OCI-LY7 (cell line): ENCODE measurements around the gene IER5L. TPM values are rescaled to one million over a fixed set of nuclear protein-coding genes. Genes with fewer than 3 reads are reported as not detected.

Source experiments
- Bru-seq: library from RNA; stranded (reverse); fragments of 400-500 nt; gene quantifications from one replicate; lab custom pipeline; 2021; lab: Mats Ljungman, UMichigan
- BruChase-seq, 2 experiments: library from RNA; stranded (reverse); fragments of 400-500 nt; gene quantifications; one replicate each; lab custom pipeline; 2021; lab: Mats Ljungman, UMichigan
- BruUV-seq: library from RNA; stranded (reverse); fragments of 400-500 nt; replicated peaks from 2 replicates; lab custom pipeline; 2021; lab: Mats Ljungman, UMichigan
- CTCF ChIA-PET: fragments of 300-600 bp; sonication (Branson Sonifier 250); formaldehyde crosslinking; loops from one replicate; lab custom pipeline; 2022; ENCODE audit warnings: antibody characterized with exemption; ENCODE audit not compliant: unreplicated experiment; lab: Charles Lee
- POLR2A ChIA-PET: fragments of 300-600 bp; sonication (Branson Sonifier 250); formaldehyde crosslinking; loops from one replicate; lab custom pipeline; 2022; ENCODE audit warnings: antibody characterized with exemption; lab: Charles Lee
- DNase-seq: peaks from one replicate; pipeline ENCODE4 v3.0.0-alpha.2; 2015; ENCODE audit warnings: low spot score
- H2AFZ ChIP-seq: fragments of 200-600 bp; sonication (generic), shearing (Covaris generic); 2 replicates; pipeline ENCODE4 v1.6.1; 2014; ENCODE audit warnings: mild to moderate bottlenecking, antibody characterized with exemption, low read length, moderate library complexity
- H3K27ac ChIP-seq: fragments of 200-600 bp; sonication (generic); 2 replicates; pipeline ENCODE4 v1.5.1; 2014; ENCODE audit warnings: mixed run types, low read depth, mild to moderate bottlenecking, moderate library complexity, low read length, inconsistent platforms; ENCODE audit not compliant: poor library complexity, severe bottlenecking
- H3K36me3 ChIP-seq: fragments of 200-600 bp; sonication (generic); 2 replicates; pipeline ENCODE4 v1.6.1; 2014; ENCODE audit warnings: mild to moderate bottlenecking, antibody characterized with exemption, low read length, moderate library complexity, mixed read lengths; ENCODE audit not compliant: insufficient read depth
- H3K4me1 ChIP-seq: fragments of 200-600 bp; sonication (generic); 2 replicates; pipeline ENCODE4 v1.5.1; 2014; ENCODE audit warnings: mild to moderate bottlenecking, low read length; ENCODE audit not compliant: insufficient read depth, poor library complexity, severe bottlenecking
- H3K4me2 ChIP-seq: fragments of 200-600 bp; sonication (generic); 2 replicates; pipeline ENCODE4 v1.6.1; 2014; ENCODE audit warnings: mild to moderate bottlenecking, low read length
- H3K4me3 ChIP-seq: fragments of 200-600 bp; sonication (generic); 2 replicates; pipeline ENCODE4 v1.5.1; 2014; ENCODE audit warnings: mild to moderate bottlenecking, low read depth, low read length; ENCODE audit not compliant: poor library complexity, severe bottlenecking
- H3K79me2 ChIP-seq: fragments of 200-600 bp; sonication (generic); 2 replicates; pipeline ENCODE4 v1.6.1; 2016; ENCODE audit warnings: low read depth, mild to moderate bottlenecking, low read length, moderate library complexity, mixed read lengths; ENCODE audit not compliant: insufficient read depth
- H3K9me2 ChIP-seq: fragments of 200-600 bp; sonication (generic); 2 replicates; pipeline ENCODE4 v1.6.1; 2016; ENCODE audit warnings: mild to moderate bottlenecking, low read length, mixed read lengths; ENCODE audit not compliant: insufficient read depth
- H3K9me3 ChIP-seq: fragments of 200-600 bp; sonication (generic); 2 replicates; pipeline ENCODE4 v1.6.1; 2014; ENCODE audit warnings: mild to moderate bottlenecking, mixed run types, low read length, mixed read lengths
- H4K20me1 ChIP-seq: fragments of 200-600 bp; sonication (generic); 2 replicates; pipeline ENCODE4 v1.6.1; 2014; ENCODE audit warnings: mild to moderate bottlenecking, antibody characterized with exemption, low read length, moderate library complexity, mixed read lengths; ENCODE audit not compliant: insufficient read depth
- EZH2phosphoT487 ChIP-seq: fragments of 200-600 bp; sonication (generic); IDR thresholded peaks from 2 replicates; pipeline ENCODE4 v1.6.1; 2018; ENCODE audit warnings: low read depth, borderline replicate concordance, mild to moderate bottlenecking, mixed run types, antibody characterized with exemption, low read length, moderate library complexity, mixed read lengths
- intact Hi-C: fragments of 100-400 bp; cut with micrococcal nuclease; formaldehyde crosslinking; loops from one replicate; pipeline ENCODE4 v1.10.0; 2022; ENCODE audit not compliant: unreplicated experiment
- long read RNA-seq: library from polyadenylated mRNA; stranded (forward); transcript quantifications from one replicate; pipeline ENCODE4 v2.0.0, GENCODE V29; 2022
- total RNA-seq, 2 experiments: library from RNA; depleted of rRNA in 1 of 2; stranded (reverse); fragments of >200 nt in 1 of 2; shearing (Covaris generic) in 1 of 2; gene quantifications; 2 replicates each; pipeline ENCODE4 v1.2.3, GENCODE V29; 2014 to 2022
- TF ChIP-seq, protein P1 (sequence below): fragments of 200-600 bp; sonication (generic); conservative IDR thresholded peaks from 2 replicates; pipeline ENCODE4 v1.5.1; 2014; ENCODE audit warnings: mild to moderate bottlenecking, antibody characterized with exemption, low read length, moderate library complexity, mixed read lengths

Gene IER5L
- total RNA-seq (2014; rRNA removed; shearing (Covaris generic)) (16.9 and 21.2 TPM in 2 replicates), total RNA-seq (2022) (2.8 and 3.4 TPM in 2 replicates), Bru-seq, nascent RNA (percentile 29 among the genes with signal in this experiment), BruChase-seq, experiment 1, labeled RNA remaining after a 6-hour chase (percentile 36 among the genes with signal in this experiment), BruChase-seq, experiment 2, labeled RNA remaining after a 2-hour chase (percentile 42 among the genes with signal in this experiment)
- long read RNA-seq, partial matches to known transcripts = 0 of 1 reads
- long read RNA-seq, other reads (novel, unspliced or antisense) = 0 of 1 reads

- no peaks in the 10 kb centered on the region for H3K9me2 ChIP-seq
- intact Hi-C loops = loop anchor here (5.0 to 10.0 kb wide), 4 partner anchors 59 to 449 kb away; partner anchors contain the start of gene NTMT1
- H3K27ac ChIP-seq = peak within 1 kb of the TSS; percentile 44
- H3K4me2 ChIP-seq = peak within 1 kb of the TSS; percentile 90
- H3K4me1 ChIP-seq = peaks cover 35% of the 10 kb centered on the region
- no peaks in the 10 kb centered on the region for H3K79me2 ChIP-seq
- H2AFZ ChIP-seq = peak within 1 kb of the TSS; percentile 56; the same call in 1 of the 2 replicates
- ChIA-PET CTCF (interaction anchor here (0.6 to 1.1 kb wide), 5 partner anchors 36 to 68 kb away, joined by 3 to 4 read pairs (median 3); no protein-coding TSS in a partner anchor), POLR2A (interaction anchor here (0.6 to 1.6 kb wide), 9 partner anchors 10 to 448 kb away, joined by 3 to 6 read pairs (median 4); no protein-coding TSS in a partner anchor)
- no peaks in the 10 kb centered on the region for H4K20me1 ChIP-seq
- BruUV-seq = no TSS peak
- peak; percentile 97 for DNase-seq
- H3K36me3 ChIP-seq = no peaks in the 10 kb centered on the region
- peak within 1 kb of the TSS; percentile 72 for H3K4me3 ChIP-seq
- TF ChIP-seq, protein P1, sequence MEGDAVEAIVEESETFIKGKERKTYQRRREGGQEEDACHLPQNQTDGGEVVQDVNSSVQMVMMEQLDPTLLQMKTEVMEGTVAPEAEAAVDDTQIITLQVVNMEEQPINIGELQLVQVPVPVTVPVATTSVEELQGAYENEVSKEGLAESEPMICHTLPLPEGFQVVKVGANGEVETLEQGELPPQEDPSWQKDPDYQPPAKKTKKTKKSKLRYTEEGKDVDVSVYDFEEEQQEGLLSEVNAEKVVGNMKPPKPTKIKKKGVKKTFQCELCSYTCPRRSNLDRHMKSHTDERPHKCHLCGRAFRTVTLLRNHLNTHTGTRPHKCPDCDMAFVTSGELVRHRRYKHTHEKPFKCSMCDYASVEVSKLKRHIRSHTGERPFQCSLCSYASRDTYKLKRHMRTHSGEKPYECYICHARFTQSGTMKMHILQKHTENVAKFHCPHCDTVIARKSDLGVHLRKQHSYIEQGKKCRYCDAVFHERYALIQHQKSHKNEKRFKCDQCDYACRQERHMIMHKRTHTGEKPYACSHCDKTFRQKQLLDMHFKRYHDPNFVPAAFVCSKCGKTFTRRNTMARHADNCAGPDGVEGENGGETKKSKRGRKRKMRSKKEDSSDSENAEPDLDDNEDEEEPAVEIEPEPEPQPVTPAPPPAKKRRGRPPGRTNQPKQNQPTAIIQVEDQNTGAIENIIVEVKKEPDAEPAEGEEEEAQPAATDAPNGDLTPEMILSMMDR = peak; percentile 26; the same call in 1 of the 2 replicates
- TF ChIP-seq EZH2phosphoT487 = no peak
- no peaks in the 10 kb centered on the region for H3K9me3 ChIP-seq
Measured at GRCh38 chr9:129177791-129178567, at the start of gene IER5L. Gene IER5L, minus strand, starts transcription at chr9:129178261. Its CDS starts 209 bp downstream, at chr9:129178052.

- ChIA-PET POLR2A (interaction anchor here (1.3 kb wide), 1 partner anchor 8 kb away, joined by 3 read pairs; no protein-coding TSS in a partner anchor), CTCF (no interaction called here)
- Histone ChIP-seq H3K27ac (no peak overlapping the region), H3K9me2 (no peaks in the 10 kb centered on the region), H3K36me3 (no peaks in the 10 kb centered on the region), H3K4me3 (no peak overlapping the region), H3K79me2 (no peaks in the 10 kb centered on the region), H3K4me2 (no peak overlapping the region), H3K4me1 (peaks cover 18% of the 10 kb centered on the region), H4K20me1 (no peaks in the 10 kb centered on the region), H3K9me3 (no peaks in the 10 kb centered on the region), H2AFZ (no peak overlapping the region)
- no peak for TF ChIP-seq EZH2phosphoT487
- TF ChIP-seq, protein P1 = no peak
- no TSS peak for BruUV-seq
- intact Hi-C loops = no loop called here
- DNase-seq = no peak
Measured at GRCh38 chr9:129227843-129228189, 49.8 kb upstream of the IER5L start.
